ENCODE data around the gene ELFN2. TPM values are rescaled to one million over a fixed set of nuclear protein-coding genes. Genes with fewer than 3 reads are reported as not detected.

The ELFN2 gene
- total and polyA plus RNA-seq, 2 experiments from 2014 or later, result 0.48 to 1.1 TPM

- DNase-seq, result no peak
- no peaks in the 10 kb centered on the region for H3F3A ChIP-seq (ENCODE audit: insufficient read depth)
- no peaks in the 10 kb centered on the region for H3K4me1 ChIP-seq (ENCODE audit: insufficient read depth)
- no peaks in the 10 kb centered on the region for H3K9me2 ChIP-seq (ENCODE audit: insufficient read depth)
- H3K27me3 ChIP-seq (replicated peaks; ENCODE audit: insufficient read depth), result peaks cover 4% of the 10 kb centered on the region; the same call in 1 of the 2 replicates
- no peak overlapping the region for H2AFZ ChIP-seq
- H3K36me3 ChIP-seq (ENCODE audit: low read depth), result no peaks in the 10 kb centered on the region
- no peak for TF ChIP-seq EZH2 (IDR thresholded peaks at IDR 0.05; ENCODE audit: insufficient read depth, poor library complexity, severe bottlenecking)
- no peak for TF ChIP-seq EZH2phosphoT487 (IDR thresholded peaks at IDR 0.05; ENCODE audit: insufficient read depth, low read depth)
- H3K4me3 ChIP-seq, result no peak overlapping the region
- no peak overlapping the region for H3K9ac ChIP-seq
- WGBS, 2 experiments (ENCODE audit: low coverage in 1 of 2, low lambda C conversion rate in 2 of 2, missing lambda C conversion rate in 2 of 2), result 53 to 57% methylated on average over 4 of the region's 4 CpGs
- in situ Hi-C loops (cut with MboI), result no loop called here
- no peak overlapping the region for H3K4me2 ChIP-seq (ENCODE audit: unreplicated experiment)
- no peaks in the 10 kb centered on the region for H4K20me1 ChIP-seq (ENCODE audit: insufficient read depth)
- H3K27ac ChIP-seq, result no peak overlapping the region
- H3K9me3 ChIP-seq (ENCODE audit: low read depth), result no peaks in the 10 kb centered on the region
- no peaks in the 10 kb centered on the region for H3K79me2 ChIP-seq (ENCODE audit: insufficient read depth)
Observed at GRCh38 chr22:37440875-37441274, 13.6 kb upstream of the ELFN2 start.

GRCh38 chr22:37439347-37439746, 12.1 kb upstream of the ELFN2 start:
- Histone ChIP-seq H3K9ac (no peak overlapping the region), H3K27ac (no peak overlapping the region), H3K36me3 (ENCODE audit: low read depth) (no peaks in the 10 kb centered on the region), H3K4me3 (no peak overlapping the region), H2AFZ (no peak overlapping the region), H3K4me1 (ENCODE audit: insufficient read depth) (no peaks in the 10 kb centered on the region), H3K79me2 (ENCODE audit: insufficient read depth) (no peaks in the 10 kb centered on the region), H3K4me2 (ENCODE audit: unreplicated experiment) (no peak overlapping the region), H4K20me1 (ENCODE audit: insufficient read depth) (no peaks in the 10 kb centered on the region), H3K27me3 (replicated peaks; ENCODE audit: insufficient read depth) (peaks cover 4% of the 10 kb centered on the region; the same call in 1 of the 2 replicates), H3K9me2 (ENCODE audit: insufficient read depth) (no peaks in the 10 kb centered on the region), H3F3A (ENCODE audit: insufficient read depth) (no peaks in the 10 kb centered on the region), H3K9me3 (ENCODE audit: low read depth) (no peaks in the 10 kb centered on the region)
- WGBS, 2 experiments (ENCODE audit: low coverage in 1 of 2, low lambda C conversion rate in 2 of 2, missing lambda C conversion rate in 2 of 2), result 55 to 63% methylated on average over 5 of the region's 5 CpGs
- TF ChIP-seq EZH2 (IDR thresholded peaks at IDR 0.05; ENCODE audit: insufficient read depth, poor library complexity, severe bottlenecking) (no peak), EZH2phosphoT487 (IDR thresholded peaks at IDR 0.05; ENCODE audit: insufficient read depth, low read depth) (no peak)
- in situ Hi-C loops (cut with MboI), result no loop called here
- DNase-seq, result no peak

GRCh38 chr22:37435970-37436603, 8.8 kb upstream of the ELFN2 start:
- Histone ChIP-seq H3K4me3 (no peak overlapping the region), H4K20me1 (ENCODE audit: insufficient read depth) (no peaks in the 10 kb centered on the region), H3K9ac (no peak overlapping the region), H3K9me3 (ENCODE audit: low read depth) (no peaks in the 10 kb centered on the region), H3K4me2 (ENCODE audit: unreplicated experiment) (no peak overlapping the region), H3F3A (ENCODE audit: insufficient read depth) (peaks cover 19% of the 10 kb centered on the region), H3K9me2 (ENCODE audit: insufficient read depth) (no peaks in the 10 kb centered on the region), H3K27me3 (replicated peaks; ENCODE audit: insufficient read depth) (peaks cover 4% of the 10 kb centered on the region; the same call in 1 of the 2 replicates), H3K27ac (no peak overlapping the region), H3K36me3 (ENCODE audit: low read depth) (no peaks in the 10 kb centered on the region), H3K79me2 (ENCODE audit: insufficient read depth) (no peaks in the 10 kb centered on the region), H2AFZ (no peak overlapping the region), H3K4me1 (ENCODE audit: insufficient read depth) (peaks cover 12% of the 10 kb centered on the region)
- no peak for DNase-seq
- TF ChIP-seq EZH2 (IDR thresholded peaks at IDR 0.05; ENCODE audit: insufficient read depth, poor library complexity, severe bottlenecking) (no peak), EZH2phosphoT487 (IDR thresholded peaks at IDR 0.05; ENCODE audit: insufficient read depth, low read depth) (no peak)
- 81% methylated on average over 5 of the region's 5 CpGs for WGBS, 2 experiments (ENCODE audit: low coverage in 1 of 2, low lambda C conversion rate in 2 of 2, missing lambda C conversion rate in 2 of 2)
- in situ Hi-C loops (cut with MboI), result no loop called here

- no peaks in the 10 kb centered on the region for H3K9me2 ChIP-seq (ENCODE audit: insufficient read depth)
- H3K79me2 ChIP-seq (ENCODE audit: insufficient read depth), result no peaks in the 10 kb centered on the region
- peaks cover under 1% of the 10 kb centered on the region; the same call in 1 of the 2 replicates for H3K27me3 ChIP-seq (replicated peaks; ENCODE audit: insufficient read depth)
- H3K36me3 ChIP-seq (ENCODE audit: low read depth), result no peaks in the 10 kb centered on the region
- DNase-seq, result no peak
- H3K27ac ChIP-seq, result no peak overlapping the region
- H2AFZ ChIP-seq, result no peak overlapping the region
- WGBS, 2 experiments (ENCODE audit: low coverage in 1 of 2, low lambda C conversion rate in 2 of 2, missing lambda C conversion rate in 2 of 2), result 17 to 23% methylated on average over 11 of the region's 11 CpGs
- H3K9me3 ChIP-seq (ENCODE audit: low read depth), result no peaks in the 10 kb centered on the region
- in situ Hi-C loops (cut with MboI), result no loop called here
- TF ChIP-seq EZH2 (IDR thresholded peaks at IDR 0.05; ENCODE audit: insufficient read depth, poor library complexity, severe bottlenecking) (no peak), EZH2phosphoT487 (IDR thresholded peaks at IDR 0.05; ENCODE audit: insufficient read depth, low read depth) (no peak)
- no peak overlapping the region for H3K9ac ChIP-seq
- no peaks in the 10 kb centered on the region for H4K20me1 ChIP-seq (ENCODE audit: insufficient read depth)
- H3K4me2 ChIP-seq (ENCODE audit: unreplicated experiment), result no peak overlapping the region
- peaks cover 12% of the 10 kb centered on the region for H3K4me1 ChIP-seq (ENCODE audit: insufficient read depth)
- no peak overlapping the region for H3K4me3 ChIP-seq
- H3F3A ChIP-seq (ENCODE audit: insufficient read depth), result peaks cover 19% of the 10 kb centered on the region
Observed at GRCh38 chr22:37433786-37434185, 6.5 kb upstream of the ELFN2 start.

All from GM23248 (cell line).